ENCODE results near the gene RNU2-1. TPM values are rescaled to one million over a fixed set of nuclear protein-coding genes. Genes with fewer than 3 reads are reported as not detected.
A peak's percentile ranks its signal among the peaks of the same experiment; 100 is the strongest.

RNU2-1 gene
- total and polyA plus RNA-seq, 2 of the 13 experiments (the other 11 are each of a cell fraction or from before 2014, with no cell fraction given) = not detected

DNA sequence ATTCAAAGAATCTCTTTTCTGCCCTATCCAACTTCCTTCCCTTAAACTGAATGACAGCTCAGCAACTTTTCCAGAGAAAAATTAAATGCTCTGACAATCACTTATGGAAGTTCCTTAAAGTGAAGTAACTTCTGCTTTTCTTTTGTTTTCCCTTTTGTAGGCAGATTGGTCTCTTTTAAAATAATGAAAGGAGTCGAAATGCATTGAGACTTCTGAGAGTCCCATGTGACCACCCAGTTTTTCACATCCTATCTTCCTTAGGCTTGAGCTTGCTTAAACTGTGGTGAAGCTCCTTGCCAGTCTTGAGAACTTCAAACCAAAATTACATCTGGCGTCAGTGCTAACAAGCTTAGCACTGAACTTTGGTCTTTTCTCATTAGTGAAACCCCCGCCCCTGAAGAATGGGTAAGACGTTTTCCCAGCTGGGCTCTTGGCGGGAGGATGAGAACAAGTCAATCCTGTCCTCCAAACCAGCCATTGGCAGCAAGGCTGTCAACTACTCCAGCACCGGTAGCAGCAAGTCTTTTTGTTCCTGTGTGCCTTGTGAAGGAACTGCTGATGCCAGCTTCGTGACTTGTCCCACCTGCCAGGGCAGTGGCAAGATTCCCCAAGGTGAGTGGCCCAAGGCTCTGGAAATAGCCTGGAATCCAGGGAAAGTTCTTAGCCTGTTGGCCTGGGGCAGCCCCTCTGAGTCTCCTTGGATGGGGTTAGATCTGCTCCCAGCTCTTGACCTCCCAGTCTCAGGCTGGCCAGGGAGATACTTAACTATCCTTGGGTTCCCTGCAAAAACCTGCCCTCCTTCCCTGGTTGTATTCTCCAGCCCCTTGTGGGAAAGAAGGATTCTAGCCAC, 20.9 kb downstream of the RNU2-1 start (continued):
- TF ChIP-seq, protein P1, sequence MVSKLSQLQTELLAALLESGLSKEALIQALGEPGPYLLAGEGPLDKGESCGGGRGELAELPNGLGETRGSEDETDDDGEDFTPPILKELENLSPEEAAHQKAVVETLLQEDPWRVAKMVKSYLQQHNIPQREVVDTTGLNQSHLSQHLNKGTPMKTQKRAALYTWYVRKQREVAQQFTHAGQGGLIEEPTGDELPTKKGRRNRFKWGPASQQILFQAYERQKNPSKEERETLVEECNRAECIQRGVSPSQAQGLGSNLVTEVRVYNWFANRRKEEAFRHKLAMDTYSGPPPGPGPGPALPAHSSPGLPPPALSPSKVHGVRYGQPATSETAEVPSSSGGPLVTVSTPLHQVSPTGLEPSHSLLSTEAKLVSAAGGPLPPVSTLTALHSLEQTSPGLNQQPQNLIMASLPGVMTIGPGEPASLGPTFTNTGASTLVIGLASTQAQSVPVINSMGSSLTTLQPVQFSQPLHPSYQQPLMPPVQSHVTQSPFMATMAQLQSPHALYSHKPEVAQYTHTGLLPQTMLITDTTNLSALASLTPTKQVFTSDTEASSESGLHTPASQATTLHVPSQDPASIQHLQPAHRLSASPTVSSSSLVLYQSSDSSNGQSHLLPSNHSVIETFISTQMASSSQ (IDR thresholded peaks at IDR 0.05; ENCODE audit: low read depth) = no peak
- TF ChIP-seq, protein P1 (CRISPR knock-in tag; IDR thresholded peaks at IDR 0.05; ENCODE audit: borderline replicate concordance) = no peak
- TF ChIP-seq MBD4 (IDR thresholded peaks at IDR 0.05; ENCODE audit: borderline replicate concordance, low read length) (no peak), ZNF484 (CRISPR knock-in tag; IDR thresholded peaks at IDR 0.05; ENCODE audit: borderline replicate concordance, low read depth) (no peak), ZNF644 (CRISPR knock-in tag; IDR thresholded peaks at IDR 0.05; ENCODE audit: low read depth) (no peak), JUN (CRISPR knock-in tag; IDR thresholded peaks at IDR 0.05) (no peak), HNRNPH1 (optimal IDR thresholded peaks at IDR 0.05; ENCODE audit: low read depth, low read length) (no peak), ELF4 (CRISPR knock-in tag; IDR thresholded peaks at IDR 0.05; ENCODE audit: borderline replicate concordance) (0 out of 2 replicates have a peak, but pooled peaks have one; percentile 2), STAT5B (CRISPR knock-in tag; IDR thresholded peaks at IDR 0.05) (no peak), ATF1 (CRISPR knock-in tag; IDR thresholded peaks at IDR 0.05) (no peak), MXI1 (IDR thresholded peaks at IDR 0.05; ENCODE audit: borderline replicate concordance, low read depth, low read length) (no peak)
- TF ChIP-seq, protein P2, sequence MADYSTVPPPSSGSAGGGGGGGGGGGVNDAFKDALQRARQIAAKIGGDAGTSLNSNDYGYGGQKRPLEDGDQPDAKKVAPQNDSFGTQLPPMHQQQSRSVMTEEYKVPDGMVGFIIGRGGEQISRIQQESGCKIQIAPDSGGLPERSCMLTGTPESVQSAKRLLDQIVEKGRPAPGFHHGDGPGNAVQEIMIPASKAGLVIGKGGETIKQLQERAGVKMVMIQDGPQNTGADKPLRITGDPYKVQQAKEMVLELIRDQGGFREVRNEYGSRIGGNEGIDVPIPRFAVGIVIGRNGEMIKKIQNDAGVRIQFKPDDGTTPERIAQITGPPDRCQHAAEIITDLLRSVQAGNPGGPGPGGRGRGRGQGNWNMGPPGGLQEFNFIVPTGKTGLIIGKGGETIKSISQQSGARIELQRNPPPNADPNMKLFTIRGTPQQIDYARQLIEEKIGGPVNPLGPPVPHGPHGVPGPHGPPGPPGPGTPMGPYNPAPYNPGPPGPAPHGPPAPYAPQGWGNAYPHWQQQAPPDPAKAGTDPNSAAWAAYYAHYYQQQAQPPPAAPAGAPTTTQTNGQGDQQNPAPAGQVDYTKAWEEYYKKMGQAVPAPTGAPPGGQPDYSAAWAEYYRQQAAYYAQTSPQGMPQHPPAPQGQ (CRISPR knock-in tag; IDR thresholded peaks at IDR 0.05; ENCODE audit: borderline replicate concordance) = 0 out of 2 replicates have a peak, but pooled peaks have one; percentile 36
- TF ChIP-seq, protein P3, sequence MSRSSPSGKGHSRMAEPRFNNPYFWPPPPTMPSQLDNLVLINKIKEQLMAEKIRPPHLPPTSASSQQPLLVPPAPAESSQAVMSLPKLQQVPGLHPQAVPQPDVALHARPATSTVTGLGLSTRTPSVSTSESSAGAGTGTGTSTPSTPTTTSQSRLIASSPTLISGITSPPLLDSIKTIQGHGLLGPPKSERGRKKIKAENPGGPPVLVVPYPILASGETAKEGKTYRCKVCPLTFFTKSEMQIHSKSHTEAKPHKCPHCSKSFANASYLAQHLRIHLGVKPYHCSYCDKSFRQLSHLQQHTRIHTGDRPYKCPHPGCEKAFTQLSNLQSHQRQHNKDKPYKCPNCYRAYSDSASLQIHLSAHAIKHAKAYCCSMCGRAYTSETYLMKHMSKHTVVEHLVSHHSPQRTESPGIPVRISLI (CRISPR knock-in tag; IDR thresholded peaks at IDR 0.05; ENCODE audit: borderline replicate concordance) = no peak
- TF ChIP-seq, protein P4, sequence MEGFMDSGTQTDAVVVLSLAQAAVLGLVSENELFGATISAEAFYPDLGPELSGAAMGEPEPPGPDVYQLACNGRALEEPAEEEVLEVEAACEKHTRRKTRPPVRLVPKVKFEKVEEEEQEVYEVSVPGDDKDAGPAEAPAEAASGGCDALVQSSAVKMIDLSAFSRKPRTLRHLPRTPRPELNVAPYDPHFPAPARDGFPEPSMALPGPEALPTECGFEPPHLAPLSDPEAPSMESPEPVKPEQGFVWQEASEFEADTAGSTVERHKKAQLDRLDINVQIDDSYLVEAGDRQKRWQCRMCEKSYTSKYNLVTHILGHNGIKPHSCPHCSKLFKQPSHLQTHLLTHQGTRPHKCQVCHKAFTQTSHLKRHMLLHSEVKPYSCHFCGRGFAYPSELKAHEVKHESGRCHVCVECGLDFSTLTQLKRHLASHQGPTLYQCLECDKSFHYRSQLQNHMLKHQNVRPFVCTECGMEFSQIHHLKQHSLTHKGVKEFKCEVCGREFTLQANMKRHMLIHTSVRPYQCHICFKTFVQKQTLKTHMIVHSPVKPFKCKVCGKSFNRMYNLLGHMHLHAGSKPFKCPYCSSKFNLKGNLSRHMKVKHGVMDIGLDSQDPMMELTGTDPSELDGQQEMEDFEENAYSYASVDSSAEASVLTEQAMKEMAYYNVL (CRISPR knock-in tag; IDR thresholded peaks at IDR 0.05; ENCODE audit: borderline replicate concordance) = no peak
- TF ChIP-seq, protein P5, sequence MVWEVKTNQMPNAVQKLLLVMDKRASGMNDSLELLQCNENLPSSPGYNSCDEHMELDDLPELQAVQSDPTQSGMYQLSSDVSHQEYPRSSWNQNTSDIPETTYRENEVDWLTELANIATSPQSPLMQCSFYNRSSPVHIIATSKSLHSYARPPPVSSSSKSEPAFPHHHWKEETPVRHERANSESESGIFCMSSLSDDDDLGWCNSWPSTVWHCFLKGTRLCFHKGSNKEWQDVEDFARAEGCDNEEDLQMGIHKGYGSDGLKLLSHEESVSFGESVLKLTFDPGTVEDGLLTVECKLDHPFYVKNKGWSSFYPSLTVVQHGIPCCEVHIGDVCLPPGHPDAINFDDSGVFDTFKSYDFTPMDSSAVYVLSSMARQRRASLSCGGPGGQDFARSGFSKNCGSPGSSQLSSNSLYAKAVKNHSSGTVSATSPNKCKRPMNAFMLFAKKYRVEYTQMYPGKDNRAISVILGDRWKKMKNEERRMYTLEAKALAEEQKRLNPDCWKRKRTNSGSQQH (CRISPR knock-in tag; IDR thresholded peaks at IDR 0.05; ENCODE audit: low read depth) = no peak
